ENCODE results near the gene LRRC8C. TPM values are rescaled to one million over a fixed set of nuclear protein-coding genes. Genes with fewer than 3 reads are reported as not detected.

The LRRC8C gene
- total RNA-seq, 2 experiments from 2014 or later, result 32.9 to 35.0 TPM

GRCh38 chr1:89767618-89768017 lies 134.7 kb downstream of the LRRC8C start:
- CTCF ChIA-PET, result interaction anchor here (1.1 to 6.9 kb wide), 7 partner anchors 13 to 283 kb away, joined by 4 to 220 read pairs (median 4); partner anchors contain the start of gene LRRC8C
- Mint-ChIP-seq H3K36me3 (ENCODE audit: low read depth) (no peaks in the 10 kb centered on the region), H3K4me1 (ENCODE audit: low read depth) (peaks cover 16% of the 10 kb centered on the region), H3K4me3 (no peak overlapping the region), H3K9me3 (ENCODE audit: insufficient read depth) (no peaks in the 10 kb centered on the region), H3K27ac (no peak overlapping the region), H3K27me3 (ENCODE audit: low read depth) (peaks cover 1% of the 10 kb centered on the region)
- ATAC-seq (no peak), DNase-seq (no peak)
- POLR2A ChIA-PET, result no interaction called here

Other genes starting within 250 kb of the LRRC8C start
- gene LRRC8B, start 108.3 kb upstream of the LRRC8C start, total RNA-seq, result 10 to 100 TPM; 11.8 to 13.0 TPM
- gene LRRC8D, start 187.9 kb downstream of the LRRC8C start, total RNA-seq, result 10 to 100 TPM; 23.9 to 25.7 TPM